LoVo (cell line): Measurements from ENCODE around the gene CLDN17.

Experiments used
- DNase-seq: peaks from one replicate; pipeline ENCODE4 v3.0.0-alpha.2; 2016; ENCODE audit warnings: low spot score

CLDN17 gene

GRCh38 chr21:30166705-30167104 lies at the start of gene CLDN17:
Gene CLDN17 (minus strand): TSS chr21:30166805. CDS start chr21:30166617, 188 bp downstream.
- DNase-seq = no peak

GRCh38 chr21:30216041-30216723 lies 49.6 kb upstream of the CLDN17 start, which contains the start of gene CLDN8:
Gene CLDN8 (minus strand): TSS chr21:30216097. CDS start chr21:30215925, 172 bp downstream.
- DNase-seq = no peak

GRCh38 chr21:30211071-30211470 lies 44.5 kb upstream of the CLDN17 start:
- no peak for DNase-seq

- no peak for DNase-seq
Measured at GRCh38 chr21:30209601-30210000, 43.0 kb upstream of the CLDN17 start.

- DNase-seq = no peak
Measured at GRCh38 chr21:30207252-30207579, 40.6 kb upstream of the CLDN17 start.

- no peak for DNase-seq
Measured at GRCh38 chr21:30206551-30207251, 40.1 kb upstream of the CLDN17 start.

- no peak for DNase-seq
Measured at GRCh38 chr21:30200000-30200399, 33.4 kb upstream of the CLDN17 start.

- peak; percentile 37 for DNase-seq
Measured at GRCh38 chr21:30194701-30195299, 28.2 kb upstream of the CLDN17 start.

GRCh38 chr21:30193201-30193600 lies 26.6 kb upstream of the CLDN17 start:
- no peak for DNase-seq

GRCh38 chr21:30190554-30190953 lies 23.9 kb upstream of the CLDN17 start:
- no peak for DNase-seq

- no peak for DNase-seq
Measured at GRCh38 chr21:30189773-30190172, 23.2 kb upstream of the CLDN17 start.

- no peak for DNase-seq
Measured at GRCh38 chr21:30186242-30186641, 19.6 kb upstream of the CLDN17 start.

- no peak for DNase-seq
Measured at GRCh38 chr21:30168086-30168485, 1.5 kb upstream of the CLDN17 start.

- no peak for DNase-seq
Measured at GRCh38 chr21:30166171-30166570, 434 bp downstream of the CLDN17 start.

GRCh38 chr21:30164796-30165195 lies 1.8 kb downstream of the CLDN17 start:
- no peak for DNase-seq

- no peak for DNase-seq
Measured at GRCh38 chr21:30153697-30154340, 12.8 kb downstream of the CLDN17 start.

- no peak for DNase-seq
Measured at GRCh38 chr21:30152792-30153191, 13.8 kb downstream of the CLDN17 start.

GRCh38 chr21:30148906-30149305 lies 17.7 kb downstream of the CLDN17 start:
- no peak for DNase-seq

GRCh38 chr21:30146558-30147282 lies 19.9 kb downstream of the CLDN17 start:
- peak; percentile 38 for DNase-seq

GRCh38 chr21:30138483-30138882 lies 28.1 kb downstream of the CLDN17 start:
- no peak for DNase-seq

- DNase-seq = no peak
Measured at GRCh38 chr21:30129246-30129645, 37.4 kb downstream of the CLDN17 start.

- DNase-seq = no peak
Measured at GRCh38 chr21:30126576-30126975, 40.0 kb downstream of the CLDN17 start.
